SH-SY5Y (cell line): ENCODE data around the gene UNC80.

Source experiments
- GATA2 ChIP-seq: IDR thresholded peaks from 2 replicates; pipeline ENCODE4 v1.6.1; 2011; ENCODE audit warnings: mild to moderate bottlenecking, low read depth, low read length
- GATA3 ChIP-seq: IDR thresholded peaks from 2 replicates; pipeline ENCODE4 v1.6.1; 2011; ENCODE audit warnings: low read depth, mild to moderate bottlenecking, low read length, moderate library complexity

The UNC80 gene

GRCh38 chr2:209917154-209917771 is 145.6 kb downstream of the UNC80 start:
- TF ChIP-seq GATA2, result no peak
- no peak for TF ChIP-seq GATA3

DNA sequence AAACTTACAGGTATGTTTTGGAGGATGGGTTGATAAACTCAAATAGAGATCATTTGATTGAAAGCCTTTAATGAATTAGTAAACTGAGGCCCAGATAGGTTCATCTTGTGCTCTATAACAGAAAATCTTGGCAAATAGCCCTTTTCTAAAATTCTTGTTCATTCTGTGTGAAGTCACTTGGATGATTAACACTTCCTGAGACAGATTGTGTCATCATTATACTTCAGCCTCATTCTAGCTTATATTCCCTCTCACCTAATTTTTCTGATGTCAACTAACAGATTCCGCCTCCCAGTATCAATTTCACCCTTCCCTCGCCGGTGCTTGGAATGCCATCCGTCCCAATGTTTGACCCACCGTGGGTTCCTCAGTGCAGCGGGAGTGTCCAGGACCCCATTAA is 146.6 kb downstream of the UNC80 start:
- TF ChIP-seq GATA3, result no peak
- no peak for TF ChIP-seq GATA2

DNA sequence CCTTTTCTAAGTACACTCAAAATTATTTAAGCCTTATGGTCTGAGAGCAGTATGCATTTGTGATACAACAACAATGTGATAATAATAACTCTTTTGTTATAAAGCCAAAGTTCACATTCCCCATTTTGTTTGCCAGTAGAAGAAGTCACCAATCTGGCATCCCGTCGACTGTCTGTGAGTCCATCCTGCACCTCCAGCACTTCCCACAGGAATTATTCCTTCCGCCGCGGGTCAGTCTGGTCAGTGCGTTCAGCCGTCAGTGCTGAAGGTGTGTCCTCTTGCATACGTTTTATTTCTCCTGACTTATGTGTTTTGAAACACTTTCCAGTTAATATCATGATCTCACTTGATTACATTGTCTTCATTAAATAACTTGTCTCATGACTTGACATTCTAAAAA is 150.5 kb downstream of the UNC80 start:
- TF ChIP-seq GATA3 (no peak), GATA2 (no peak)

DNA sequence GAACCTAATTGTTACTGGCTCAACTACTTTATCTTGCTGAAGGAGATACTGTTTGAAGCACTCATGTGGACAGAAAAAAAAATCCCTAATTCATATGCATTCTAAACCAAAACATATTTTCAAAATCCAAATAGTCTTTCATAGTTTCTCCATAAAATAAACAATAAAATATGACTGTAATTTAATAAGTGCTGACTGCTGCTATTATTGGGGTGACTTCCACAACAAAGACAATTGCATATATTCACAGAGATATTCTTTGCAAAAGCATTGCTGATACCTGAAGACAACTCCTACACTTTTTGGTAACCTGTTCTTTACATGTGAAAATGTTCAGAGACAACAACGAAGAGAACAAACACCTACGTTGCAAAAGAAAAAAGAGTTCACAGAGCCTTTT is 157.7 kb downstream of the UNC80 start:
- TF ChIP-seq GATA3, result no peak
- no peak for TF ChIP-seq GATA2

GRCh38 chr2:209933499-209934483 is 162.2 kb downstream of the UNC80 start:
- no peak for TF ChIP-seq GATA3
- TF ChIP-seq GATA2, result no peak

DNA sequence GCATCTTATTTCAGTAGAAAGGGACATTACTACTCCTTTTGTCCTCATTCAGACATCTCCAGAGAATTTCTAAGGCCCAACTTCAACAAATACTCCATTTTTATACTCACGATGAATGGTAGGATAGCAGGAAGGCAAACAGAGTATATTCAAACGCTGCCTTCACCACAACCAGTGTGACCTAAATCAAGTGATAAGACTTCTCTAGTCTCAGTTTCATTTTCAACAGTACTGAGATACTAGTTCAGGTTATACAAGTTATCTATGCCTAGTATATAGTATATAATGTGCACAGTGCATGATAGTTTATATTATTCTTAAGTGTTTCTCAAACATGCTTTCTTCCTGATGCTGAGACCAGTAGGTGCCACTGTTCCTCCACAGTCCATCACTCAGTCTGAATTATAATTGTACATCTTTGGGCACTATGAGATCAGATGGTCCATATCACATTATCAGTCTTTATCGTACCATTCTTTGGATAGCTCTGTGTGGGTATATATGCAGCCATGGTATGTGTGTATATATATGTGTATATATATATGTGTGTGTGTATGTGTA is 164.6 kb downstream of the UNC80 start:
- TF ChIP-seq GATA2, result no peak
- TF ChIP-seq GATA3, result no peak

DNA sequence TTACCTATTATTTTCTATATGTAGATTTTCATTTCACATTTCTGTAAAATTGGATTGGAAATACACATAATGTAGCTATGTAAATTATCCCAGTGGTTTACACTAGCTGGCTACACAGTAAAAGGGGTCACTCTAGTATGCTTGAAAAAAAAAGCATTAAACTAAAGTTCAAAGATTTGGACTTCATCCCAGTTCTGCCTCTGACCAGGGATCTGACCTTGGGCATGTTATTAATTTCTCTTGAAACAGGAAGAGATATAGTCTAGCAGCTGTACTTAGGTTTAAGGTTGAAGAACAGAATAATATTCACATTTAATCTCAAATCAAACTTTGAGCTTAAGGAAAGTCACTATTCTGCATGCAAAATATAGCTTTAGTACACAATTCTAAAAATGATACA is 166.3 kb downstream of the UNC80 start:
- TF ChIP-seq GATA3 (no peak), GATA2 (no peak)

DNA sequence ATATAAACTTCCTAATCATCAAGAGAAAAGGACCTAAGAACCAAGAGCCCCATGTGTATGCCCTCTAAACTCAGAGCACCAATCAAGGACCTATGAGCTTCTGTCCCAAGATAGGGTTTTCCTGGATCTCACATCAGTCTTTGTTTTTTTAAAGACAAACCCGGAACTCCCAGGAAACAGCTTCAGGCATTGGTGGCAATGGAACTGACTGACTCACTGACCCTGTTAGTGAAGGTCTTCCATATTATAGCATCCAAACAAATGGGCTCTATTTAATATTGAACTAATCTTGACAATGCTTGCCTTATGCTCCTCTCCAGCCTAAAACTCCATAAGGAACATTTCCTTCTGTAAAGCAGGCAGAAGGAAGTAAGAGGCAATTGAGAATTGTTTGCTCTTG is 167.3 kb downstream of the UNC80 start:
- TF ChIP-seq GATA2 (no peak), GATA3 (no peak)

DNA sequence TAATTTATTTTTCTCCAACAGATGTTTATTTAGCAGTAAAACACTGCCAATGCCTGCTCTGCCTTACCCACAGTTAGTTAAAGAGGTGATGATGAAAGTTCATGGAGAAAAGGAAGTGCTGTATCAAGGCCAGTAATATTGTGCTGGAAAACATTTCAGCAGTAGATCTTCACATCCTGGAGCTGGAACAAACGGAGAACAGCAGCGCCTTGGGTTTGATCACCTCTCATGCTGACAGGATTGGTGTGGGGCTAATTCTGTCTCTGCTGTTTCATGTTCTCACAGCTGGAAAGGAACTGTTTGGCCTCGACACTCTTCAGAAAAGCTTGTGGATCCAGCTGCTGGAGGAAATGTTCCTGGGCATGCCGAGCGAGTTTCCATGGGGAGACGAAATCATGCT is 169.3 kb downstream of the UNC80 start:
- TF ChIP-seq GATA2 (no peak), GATA3 (no peak)

DNA sequence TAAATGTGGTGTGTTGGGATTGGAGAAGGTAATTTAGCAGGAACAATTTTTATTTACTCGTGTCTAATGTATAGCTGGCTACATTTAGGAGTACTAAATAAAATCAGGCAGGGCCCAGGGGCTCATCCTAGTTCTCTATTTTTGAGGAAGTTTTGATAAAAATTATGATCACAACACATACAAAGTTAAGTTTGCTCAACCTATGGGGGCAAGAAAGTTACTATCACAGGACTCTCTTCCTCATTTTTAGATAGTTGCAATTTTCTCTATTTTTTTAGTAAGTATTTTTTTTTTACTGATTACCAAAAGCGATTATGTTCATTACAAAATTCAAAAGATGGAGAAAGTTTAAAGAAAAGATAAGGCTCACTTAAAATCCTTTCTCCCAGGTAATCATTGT is 170.8 kb downstream of the UNC80 start:
- TF ChIP-seq GATA2, result no peak
- no peak for TF ChIP-seq GATA3

GRCh38 chr2:209942936-209943605 is 171.4 kb downstream of the UNC80 start:
- TF ChIP-seq GATA3, result no peak
- TF ChIP-seq GATA2, result no peak

DNA sequence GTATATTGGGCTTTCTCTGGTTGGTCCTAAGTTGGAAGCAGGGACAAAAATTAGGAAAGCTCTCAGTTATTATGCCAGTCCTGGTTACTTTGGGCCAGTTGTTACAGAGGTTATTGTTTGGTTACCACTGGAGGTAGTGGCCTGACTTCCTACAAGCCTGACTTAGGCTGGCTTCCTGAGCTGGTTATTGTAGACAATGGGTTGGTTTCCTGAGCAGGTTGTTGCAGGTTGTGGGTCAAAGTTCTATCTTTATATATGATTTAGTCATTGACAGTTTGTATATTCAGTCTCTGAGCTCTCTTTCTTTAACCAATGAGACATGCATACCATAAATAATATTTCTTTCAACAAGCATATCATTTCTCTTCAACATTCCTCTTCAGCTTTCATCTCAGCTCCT is 172.1 kb downstream of the UNC80 start:
- TF ChIP-seq GATA3, result no peak
- no peak for TF ChIP-seq GATA2

DNA sequence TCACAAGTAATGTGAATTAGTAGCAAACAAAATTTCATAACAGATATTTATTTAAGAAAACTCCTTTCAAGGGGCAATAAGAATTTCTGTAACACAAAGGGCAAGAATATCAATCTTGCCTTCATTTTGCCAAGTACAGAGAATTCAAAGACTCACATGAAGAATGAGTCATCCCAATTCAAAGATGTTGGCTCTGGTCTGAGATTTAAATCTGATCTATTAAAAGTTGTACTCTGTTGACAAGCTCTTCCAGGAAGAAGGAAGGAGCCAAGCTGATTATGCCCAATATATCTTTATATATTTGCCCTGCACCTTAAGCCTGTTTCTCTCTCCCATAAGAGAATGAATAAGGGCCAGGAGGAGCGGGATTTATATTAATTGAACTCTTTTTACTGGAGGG is 174.9 kb downstream of the UNC80 start:
- TF ChIP-seq GATA2, result no peak
- no peak for TF ChIP-seq GATA3

- TF ChIP-seq GATA3 (no peak), GATA2 (no peak)
These were observed 184.6 kb downstream of the UNC80 start for GRCh38 chr2:209956271-209956670.
